Activated CD8-positive, alpha-beta T cell treated with anti-CD3 and anti-CD28 coated beads for 36 hours (primary cell): Measurements from ENCODE around the gene RAB43. TPM values are rescaled to one million over a fixed set of nuclear protein-coding genes. Genes with fewer than 3 reads are reported as not detected.

Experiments
- ATAC-seq: fragments of 200-7000 bp; cut with Tn5 transposase; one replicate; pipeline ENCODE4 v1.10.0; 2021; ENCODE audit warnings: mild to moderate bottlenecking, moderate library complexity
- CTCF ChIA-PET: fragments of 350-600 bp; sonication (Branson Sonifier 250); formaldehyde crosslinking; loops from one replicate; lab custom pipeline; 2021; ENCODE audit warnings: antibody characterized with exemption; lab: Charles Lee
- POLR2A ChIA-PET: fragments of 350-600 bp; sonication (Branson Sonifier 250); formaldehyde crosslinking; loops from one replicate; lab custom pipeline; 2021; ENCODE audit warnings: antibody characterized with exemption; lab: Charles Lee
- DNase-seq: peaks from one replicate; pipeline ENCODE4 v3.0.0-alpha.2; 2020
- H3K27ac Mint-ChIP-seq: one replicate; pipeline ENCODE4 v1.8.0; 2021; ENCODE audit warnings: mild to moderate bottlenecking, mixed read lengths
- H3K27me3 Mint-ChIP-seq: one replicate; pipeline ENCODE4 v1.8.0; 2021; ENCODE audit warnings: mixed read lengths
- H3K36me3 Mint-ChIP-seq: one replicate; pipeline ENCODE4 v1.8.0; 2021; ENCODE audit warnings: low read depth, mixed read lengths
- H3K4me1 Mint-ChIP-seq: one replicate; pipeline ENCODE4 v1.8.0; 2021; ENCODE audit warnings: low read depth, mixed read lengths
- H3K4me3 Mint-ChIP-seq: one replicate; pipeline ENCODE4 v1.8.0; 2021; ENCODE audit warnings: mild to moderate bottlenecking, moderate library complexity, mixed read lengths
- H3K9me3 Mint-ChIP-seq: one replicate; pipeline ENCODE4 v1.8.0; 2021; ENCODE audit warnings: mixed read lengths
- intact Hi-C: fragments of 100-400 bp; cut with micrococcal nuclease; formaldehyde crosslinking; loops from one replicate; pipeline ENCODE4 v1.10.0; 2022
- total RNA-seq, 2 experiments: library from RNA; stranded (reverse); gene quantifications; one replicate each; pipeline ENCODE4 v1.2.3, GENCODE V29; 2021
- TF ChIP-seq, protein P1 (sequence below): fragments of 200-600 bp; IDR thresholded peaks from one replicate; pipeline ENCODE4 v1.8.0; 2022; ENCODE audit warnings: antibody characterized with exemption, mild to moderate bottlenecking

RAB43 gene
- total RNA-seq, 2 experiments from 2014 or later = 41.6 to 44.1 TPM

DNA sequence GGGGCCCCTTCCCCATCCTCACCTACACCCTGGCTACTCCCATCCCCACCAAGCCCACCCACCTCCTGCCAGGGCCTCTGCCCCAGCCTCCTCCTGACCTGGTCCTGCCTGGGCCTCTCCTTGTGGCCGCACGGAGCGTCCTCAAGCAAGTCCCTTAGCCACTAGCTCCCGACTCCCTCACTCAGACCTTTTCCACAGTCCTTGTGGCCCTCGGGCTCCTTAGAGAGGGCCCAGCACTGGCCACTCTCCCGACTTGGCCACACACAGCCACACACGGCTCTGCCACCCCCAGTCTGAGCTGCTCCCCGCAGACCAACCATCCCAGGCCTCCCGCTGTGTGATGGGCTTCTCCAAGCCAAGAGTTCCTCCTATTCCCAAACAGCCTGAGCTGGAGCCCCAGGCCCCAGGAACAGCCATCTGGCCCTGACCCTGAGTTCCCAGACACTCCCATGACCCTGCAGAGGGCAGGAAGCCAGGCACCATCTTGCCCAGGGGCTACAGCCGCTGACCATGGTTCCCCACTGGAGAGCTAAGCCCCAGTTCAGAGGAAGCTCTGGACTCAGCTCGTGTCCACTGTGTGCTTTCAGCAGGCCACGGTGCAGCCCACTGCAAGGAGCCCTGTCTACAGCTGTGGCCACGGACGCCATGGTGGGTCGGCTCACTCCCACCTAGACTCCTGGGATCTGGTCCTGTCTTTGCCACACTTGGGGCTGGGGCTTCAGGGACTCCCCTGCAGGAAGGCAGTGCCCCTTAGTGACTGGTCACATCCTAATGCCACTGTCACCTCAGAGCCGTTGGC lies 7.0 kb upstream of the RAB43 start:
- Mint-ChIP-seq H3K27ac (no peak overlapping the region), H3K27me3 (no peaks in the 10 kb centered on the region), H3K9me3 (no peaks in the 10 kb centered on the region), H3K4me3 (no peak overlapping the region), H3K36me3 (peaks cover 11% of the 10 kb centered on the region), H3K4me1 (peaks cover 14% of the 10 kb centered on the region)
- TF ChIP-seq, protein P1, sequence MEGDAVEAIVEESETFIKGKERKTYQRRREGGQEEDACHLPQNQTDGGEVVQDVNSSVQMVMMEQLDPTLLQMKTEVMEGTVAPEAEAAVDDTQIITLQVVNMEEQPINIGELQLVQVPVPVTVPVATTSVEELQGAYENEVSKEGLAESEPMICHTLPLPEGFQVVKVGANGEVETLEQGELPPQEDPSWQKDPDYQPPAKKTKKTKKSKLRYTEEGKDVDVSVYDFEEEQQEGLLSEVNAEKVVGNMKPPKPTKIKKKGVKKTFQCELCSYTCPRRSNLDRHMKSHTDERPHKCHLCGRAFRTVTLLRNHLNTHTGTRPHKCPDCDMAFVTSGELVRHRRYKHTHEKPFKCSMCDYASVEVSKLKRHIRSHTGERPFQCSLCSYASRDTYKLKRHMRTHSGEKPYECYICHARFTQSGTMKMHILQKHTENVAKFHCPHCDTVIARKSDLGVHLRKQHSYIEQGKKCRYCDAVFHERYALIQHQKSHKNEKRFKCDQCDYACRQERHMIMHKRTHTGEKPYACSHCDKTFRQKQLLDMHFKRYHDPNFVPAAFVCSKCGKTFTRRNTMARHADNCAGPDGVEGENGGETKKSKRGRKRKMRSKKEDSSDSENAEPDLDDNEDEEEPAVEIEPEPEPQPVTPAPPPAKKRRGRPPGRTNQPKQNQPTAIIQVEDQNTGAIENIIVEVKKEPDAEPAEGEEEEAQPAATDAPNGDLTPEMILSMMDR = no peak
- ChIA-PET CTCF (interaction anchor here (1.4 kb wide), 1 partner anchor 75 kb away, joined by 5 read pairs; no protein-coding TSS in a partner anchor), POLR2A (interaction anchor here (1.2 kb wide), 2 partner anchors 58 to 59 kb away, joined by 3 read pairs; no protein-coding TSS in a partner anchor)
- DNase-seq (no peak), ATAC-seq (no peak)
- intact Hi-C loops = no loop called here

DNA sequence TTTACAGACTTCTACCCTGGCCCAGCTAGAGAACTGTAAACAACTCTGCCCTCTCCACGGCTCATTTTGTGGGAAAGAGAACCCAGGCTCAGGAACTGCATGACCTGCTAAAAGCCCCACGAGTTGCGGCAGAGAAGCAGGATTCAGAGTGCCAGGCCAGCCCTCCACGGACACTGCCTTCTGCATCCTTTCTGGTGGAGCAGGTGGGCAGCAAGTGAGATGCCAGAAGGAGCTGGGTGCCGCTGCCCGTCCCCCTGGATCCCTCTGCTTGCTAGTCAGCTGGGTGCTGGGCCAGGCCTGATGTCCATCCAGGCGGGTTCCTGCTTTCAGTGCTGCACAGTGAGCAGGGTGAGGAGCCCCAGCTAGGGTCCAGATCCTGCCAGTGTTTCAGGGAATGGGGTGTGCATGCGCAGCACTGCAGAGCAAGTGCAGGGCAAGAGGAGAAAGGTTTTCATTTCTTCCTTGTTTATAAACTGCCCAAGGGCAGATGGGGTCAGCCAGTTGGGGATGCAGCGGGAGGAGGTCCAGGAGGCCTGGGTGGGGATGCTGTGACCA lies 5.2 kb upstream of the RAB43 start:
- POLR2A ChIA-PET = interaction anchor here (1.4 kb wide), 1 partner anchor 9 kb away, joined by 3 read pairs; no protein-coding TSS in a partner anchor
- ATAC-seq (no peak), DNase-seq (no peak)
- CTCF ChIA-PET = no interaction called here
- peak overlapping the region; percentile 55 for H3K27ac Mint-ChIP-seq
- H3K9me3 Mint-ChIP-seq = no peaks in the 10 kb centered on the region
- TF ChIP-seq, protein P1 = no peak
- H3K36me3 Mint-ChIP-seq = peaks cover 10% of the 10 kb centered on the region
- peaks cover 17% of the 10 kb centered on the region for H3K4me1 Mint-ChIP-seq
- no peaks in the 10 kb centered on the region for H3K27me3 Mint-ChIP-seq
- H3K4me3 Mint-ChIP-seq = no peak overlapping the region
- intact Hi-C loops = no loop called here

DNA sequence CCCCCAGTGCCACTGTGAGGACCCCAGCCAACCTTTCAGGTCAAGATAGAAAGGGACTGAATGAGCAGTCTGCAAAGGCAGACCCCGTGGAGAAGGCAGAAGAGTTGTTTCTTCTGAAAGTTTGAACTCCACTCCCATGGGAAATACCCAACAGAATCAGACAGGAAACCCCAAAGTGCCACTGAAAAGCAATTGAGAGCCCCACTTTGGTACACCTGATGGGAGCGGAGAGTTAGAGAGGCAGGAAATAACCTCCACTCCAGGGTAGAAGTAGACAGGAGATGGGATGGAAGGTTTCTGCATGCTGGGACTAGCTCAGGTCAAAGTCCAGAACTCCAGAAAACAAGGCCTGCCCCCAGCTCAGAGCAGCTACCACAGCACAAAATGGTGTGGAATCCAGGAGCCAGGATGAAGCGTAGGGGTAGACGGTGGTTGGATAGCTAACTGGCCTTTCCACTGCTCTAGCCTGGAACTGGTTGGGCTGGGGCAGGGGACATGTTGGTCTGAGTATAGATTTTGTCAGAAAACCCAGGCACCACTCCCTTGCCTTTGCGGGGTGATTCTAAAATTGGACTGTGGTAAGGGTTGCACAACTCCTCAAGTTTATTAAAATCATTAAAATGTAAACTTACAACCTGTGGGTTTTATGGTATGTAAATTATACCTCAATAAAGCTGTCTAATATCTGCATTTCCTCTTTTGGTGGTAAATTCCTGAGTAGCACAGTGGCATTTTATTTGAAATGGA lies 1.9 kb upstream of the RAB43 start:
- POLR2A ChIA-PET = interaction anchor here (0.6 to 8.1 kb wide), 8 partner anchors 8 to 193 kb away, joined by 3 to 163 read pairs (median 6); a partner anchor contains a TSS

DNA sequence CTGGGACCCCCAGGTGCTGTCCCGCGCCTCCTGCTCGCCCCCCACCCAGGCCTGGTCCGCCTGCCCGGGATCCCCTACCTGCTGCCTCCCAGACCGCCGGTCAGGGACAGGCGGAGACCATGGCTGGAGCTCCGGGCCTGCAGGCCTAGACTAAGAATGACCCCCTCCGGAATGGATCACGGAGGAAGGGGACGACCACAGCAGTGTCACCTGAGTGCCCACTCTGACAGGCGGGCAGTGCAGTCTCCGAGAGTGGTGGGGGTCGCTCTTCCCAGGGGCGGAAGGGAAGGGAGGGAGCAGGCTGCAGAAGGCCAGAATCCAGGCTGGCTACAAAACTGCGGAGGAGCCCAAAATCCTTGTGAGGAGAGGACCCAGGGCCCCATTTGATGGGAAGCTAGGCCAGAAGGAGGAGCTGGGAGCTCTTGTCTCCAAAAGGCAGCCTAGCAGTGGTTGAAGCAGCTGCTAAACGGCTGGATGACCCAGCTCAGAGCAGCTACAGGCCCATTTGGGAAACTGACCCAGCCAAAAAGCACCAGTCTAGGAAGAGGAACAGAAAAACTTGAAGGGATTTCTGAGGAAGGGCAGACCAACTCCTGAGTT lies 908 bp upstream of the RAB43 start:
- Mint-ChIP-seq H3K4me3 (peak overlapping the region; percentile 56), H3K9me3 (no peaks in the 10 kb centered on the region), H3K27me3 (no peaks in the 10 kb centered on the region), H3K27ac (peak overlapping the region; percentile 50), H3K36me3 (peaks cover 29% of the 10 kb centered on the region), H3K4me1 (peaks cover 29% of the 10 kb centered on the region)
- CTCF ChIA-PET = interaction anchor here (0.7 to 6.4 kb wide), 8 partner anchors 10 to 152 kb away, joined by 3 to 44 read pairs (median 6); no protein-coding TSS in a partner anchor
- no peak for DNase-seq
- no peak for ATAC-seq
- TF ChIP-seq, protein P1 = no peak
- POLR2A ChIA-PET = interaction anchor here (0.8 to 8.1 kb wide), 16 partner anchors 9 to 194 kb away, joined by 3 to 163 read pairs (median 7); partner anchors contain the start of gene CNBP
- intact Hi-C loops = loop anchor here (5.0 kb wide), 1 partner anchor 60 kb away; the partner anchor contains the start of gene CNBP

More for the DNA sequence above, 1.9 kb upstream of the RAB43 start:
- Mint-ChIP-seq H3K27ac (peak overlapping the region; percentile 50), H3K9me3 (no peaks in the 10 kb centered on the region), H3K36me3 (peaks cover 20% of the 10 kb centered on the region), H3K27me3 (no peaks in the 10 kb centered on the region), H3K4me3 (peak overlapping the region; percentile 29), H3K4me1 (peaks cover 20% of the 10 kb centered on the region)
- CTCF ChIA-PET = interaction anchor here (0.8 to 6.4 kb wide), 8 partner anchors 9 to 153 kb away, joined by 3 to 44 read pairs (median 4); no protein-coding TSS in a partner anchor
- no peak for ATAC-seq
- TF ChIP-seq, protein P1 = no peak
- intact Hi-C loops = loop anchor here (5.0 kb wide), 1 partner anchor 59 kb away; the partner anchor contains the start of gene CNBP
- no peak for DNase-seq
